ENCODE data around the gene TM6SF1.

The TM6SF1 gene

GRCh38 chr15:83123529-83123928 lies 16.1 kb downstream of the TM6SF1 start:
- no peaks in the 10 kb centered on the region for H3K36me3 ChIP-seq (ENCODE audit: insufficient read depth, low read length)
- H3K9ac ChIP-seq (ENCODE audit: low read length), result no peak overlapping the region
- H3K9me3 ChIP-seq (ENCODE audit: low read length), result no peaks in the 10 kb centered on the region
- no peaks in the 10 kb centered on the region for H3K27me3 ChIP-seq (ENCODE audit: insufficient read depth, low read length)
- no peaks in the 10 kb centered on the region for H3K79me2 ChIP-seq (ENCODE audit: insufficient read depth, low read length)
- no peaks in the 10 kb centered on the region for H3K9me2 ChIP-seq (ENCODE audit: low read depth, low read length)
- TF ChIP-seq CTCF (IDR thresholded peaks at IDR 0.05; ENCODE audit: low read length), result no peak
- TF ChIP-seq EZH2 (IDR thresholded peaks at IDR 0.05; ENCODE audit: borderline replicate concordance, low read length), result no peak
- no peak overlapping the region for H3K4me2 ChIP-seq (ENCODE audit: low read length)
- no peak overlapping the region for H3K27ac ChIP-seq (ENCODE audit: low read depth, low read length, poor library complexity, severe bottlenecking)
- H3K4me3 ChIP-seq (ENCODE audit: low read depth, low read length, poor library complexity, severe bottlenecking), result no peak overlapping the region
- no peaks in the 10 kb centered on the region for H4K20me1 ChIP-seq (ENCODE audit: insufficient read depth, low read length)
- H3F3A ChIP-seq (ENCODE audit: insufficient read depth, low read length), result no peaks in the 10 kb centered on the region
- no peak overlapping the region for H2AFZ ChIP-seq (ENCODE audit: low read length)
- H3K4me1 ChIP-seq (ENCODE audit: insufficient read depth, low read length, severe bottlenecking), result no peaks in the 10 kb centered on the region

GRCh38 chr15:83127547-83128150 lies 20.2 kb downstream of the TM6SF1 start:
- TF ChIP-seq CTCF (IDR thresholded peaks at IDR 0.05; ENCODE audit: low read length) (no peak), EZH2 (IDR thresholded peaks at IDR 0.05; ENCODE audit: borderline replicate concordance, low read length) (no peak)
- Histone ChIP-seq H2AFZ (ENCODE audit: low read length) (no peak overlapping the region), H3K27me3 (ENCODE audit: insufficient read depth, low read length) (no peaks in the 10 kb centered on the region), H3F3A (ENCODE audit: insufficient read depth, low read length) (no peaks in the 10 kb centered on the region), H3K4me3 (ENCODE audit: low read depth, low read length, poor library complexity, severe bottlenecking) (no peak overlapping the region), H3K4me1 (ENCODE audit: insufficient read depth, low read length, severe bottlenecking) (no peaks in the 10 kb centered on the region), H3K9ac (ENCODE audit: low read length) (no peak overlapping the region), H3K79me2 (ENCODE audit: insufficient read depth, low read length) (no peaks in the 10 kb centered on the region), H4K20me1 (ENCODE audit: insufficient read depth, low read length) (no peaks in the 10 kb centered on the region), H3K9me3 (ENCODE audit: low read length) (no peaks in the 10 kb centered on the region), H3K4me2 (ENCODE audit: low read length) (no peak overlapping the region), H3K27ac (ENCODE audit: low read depth, low read length, poor library complexity, severe bottlenecking) (no peak overlapping the region), H3K9me2 (ENCODE audit: low read depth, low read length) (no peaks in the 10 kb centered on the region), H3K36me3 (ENCODE audit: insufficient read depth, low read length) (no peaks in the 10 kb centered on the region)

GRCh38 chr15:83129791-83130190 lies 22.3 kb downstream of the TM6SF1 start:
- H3K79me2 ChIP-seq (ENCODE audit: insufficient read depth, low read length), result no peaks in the 10 kb centered on the region
- no peak overlapping the region for H3K4me2 ChIP-seq (ENCODE audit: low read length)
- H2AFZ ChIP-seq (ENCODE audit: low read length), result no peak overlapping the region
- no peak overlapping the region for H3K9ac ChIP-seq (ENCODE audit: low read length)
- no peaks in the 10 kb centered on the region for H4K20me1 ChIP-seq (ENCODE audit: insufficient read depth, low read length)
- H3K36me3 ChIP-seq (ENCODE audit: insufficient read depth, low read length), result no peaks in the 10 kb centered on the region
- no peak overlapping the region for H3K27ac ChIP-seq (ENCODE audit: low read depth, low read length, poor library complexity, severe bottlenecking)
- no peak overlapping the region for H3K4me3 ChIP-seq (ENCODE audit: low read depth, low read length, poor library complexity, severe bottlenecking)
- H3F3A ChIP-seq (ENCODE audit: insufficient read depth, low read length), result no peaks in the 10 kb centered on the region
- H3K4me1 ChIP-seq (ENCODE audit: insufficient read depth, low read length, severe bottlenecking), result no peaks in the 10 kb centered on the region
- no peaks in the 10 kb centered on the region for H3K9me2 ChIP-seq (ENCODE audit: low read depth, low read length)
- no peaks in the 10 kb centered on the region for H3K9me3 ChIP-seq (ENCODE audit: low read length)
- TF ChIP-seq CTCF (IDR thresholded peaks at IDR 0.05; ENCODE audit: low read length) (no peak), EZH2 (IDR thresholded peaks at IDR 0.05; ENCODE audit: borderline replicate concordance, low read length) (no peak)
- H3K27me3 ChIP-seq (ENCODE audit: insufficient read depth, low read length), result no peaks in the 10 kb centered on the region
